ENCODE results near the gene TUBB4A.

TUBB4A gene

DNA sequence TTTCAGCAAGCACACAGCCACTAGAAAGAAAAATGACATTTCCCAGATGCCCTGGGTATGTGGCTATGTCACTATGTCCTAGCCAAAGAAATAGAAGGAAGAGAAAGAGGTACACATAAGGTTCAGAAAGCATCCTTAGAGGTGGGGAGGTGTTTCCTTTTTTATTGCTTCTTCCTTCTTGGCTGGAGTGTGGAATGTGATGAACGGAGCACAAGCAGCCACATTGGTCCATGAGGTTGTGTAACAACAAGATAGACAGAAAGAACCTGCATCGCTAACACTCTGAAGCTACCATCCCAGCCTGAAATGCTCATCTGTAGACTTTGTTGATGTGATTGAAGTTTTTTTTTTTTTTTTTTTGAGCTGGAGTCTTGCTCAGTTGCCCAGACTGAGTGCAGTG is 49.2 kb downstream of the TUBB4A start:
- peaks cover 7% of the 10 kb centered on the region for H3K79me2 ChIP-seq (ENCODE audit: low read length)
- TF ChIP-seq, protein P1, sequence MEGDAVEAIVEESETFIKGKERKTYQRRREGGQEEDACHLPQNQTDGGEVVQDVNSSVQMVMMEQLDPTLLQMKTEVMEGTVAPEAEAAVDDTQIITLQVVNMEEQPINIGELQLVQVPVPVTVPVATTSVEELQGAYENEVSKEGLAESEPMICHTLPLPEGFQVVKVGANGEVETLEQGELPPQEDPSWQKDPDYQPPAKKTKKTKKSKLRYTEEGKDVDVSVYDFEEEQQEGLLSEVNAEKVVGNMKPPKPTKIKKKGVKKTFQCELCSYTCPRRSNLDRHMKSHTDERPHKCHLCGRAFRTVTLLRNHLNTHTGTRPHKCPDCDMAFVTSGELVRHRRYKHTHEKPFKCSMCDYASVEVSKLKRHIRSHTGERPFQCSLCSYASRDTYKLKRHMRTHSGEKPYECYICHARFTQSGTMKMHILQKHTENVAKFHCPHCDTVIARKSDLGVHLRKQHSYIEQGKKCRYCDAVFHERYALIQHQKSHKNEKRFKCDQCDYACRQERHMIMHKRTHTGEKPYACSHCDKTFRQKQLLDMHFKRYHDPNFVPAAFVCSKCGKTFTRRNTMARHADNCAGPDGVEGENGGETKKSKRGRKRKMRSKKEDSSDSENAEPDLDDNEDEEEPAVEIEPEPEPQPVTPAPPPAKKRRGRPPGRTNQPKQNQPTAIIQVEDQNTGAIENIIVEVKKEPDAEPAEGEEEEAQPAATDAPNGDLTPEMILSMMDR (IDR thresholded peaks at IDR 0.05; ENCODE audit: low read depth, low read length), result no peak
- no peak for TF ChIP-seq EZH2phosphoT487 (IDR thresholded peaks at IDR 0.05; ENCODE audit: low read depth)
- H3K9me3 ChIP-seq (ENCODE audit: insufficient read depth, low read length), result peaks cover 18% of the 10 kb centered on the region; the same call in 1 of the 2 replicates
- no peak overlapping the region for H3K4me2 ChIP-seq (ENCODE audit: low read length)
- H3K4me3 ChIP-seq (ENCODE audit: low read length), result no peak overlapping the region
- H2AFZ ChIP-seq (ENCODE audit: low read depth, low read length), result no peak overlapping the region
- no peak overlapping the region for H3K9ac ChIP-seq (ENCODE audit: low read length)
- H3K4me1 ChIP-seq (ENCODE audit: low read length), result peaks cover 4% of the 10 kb centered on the region
- H3K27me3 ChIP-seq (ENCODE audit: low read depth, low read length), result no peaks in the 10 kb centered on the region
- H3K36me3 ChIP-seq (replicated peaks; ENCODE audit: low read depth, low read length), result peaks cover 75% of the 10 kb centered on the region
- no peak overlapping the region for H3K27ac ChIP-seq (ENCODE audit: low read length)
- no peaks in the 10 kb centered on the region for H4K20me1 ChIP-seq (ENCODE audit: insufficient read depth, low read length)

DNA sequence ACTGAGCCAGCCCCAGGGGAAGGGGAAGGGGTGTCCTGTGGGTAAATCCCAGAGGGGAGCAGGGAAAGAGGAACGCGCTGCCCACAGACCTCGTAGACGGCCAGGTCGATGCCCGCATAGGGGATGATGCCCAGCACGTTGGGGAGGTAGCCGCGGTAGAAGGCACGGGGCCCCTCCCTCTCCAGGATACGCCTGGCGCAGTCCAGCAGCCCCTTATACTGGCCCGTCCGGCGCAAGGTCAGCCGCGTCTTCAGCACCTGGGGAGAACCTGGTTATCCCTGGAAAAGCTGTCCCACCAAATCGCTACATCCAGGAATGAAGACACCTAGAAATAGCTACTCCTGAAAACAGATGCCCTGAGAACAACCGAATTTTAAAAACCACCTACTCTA is 49.9 kb downstream of the TUBB4A start:
- TF ChIP-seq, protein P1 (IDR thresholded peaks at IDR 0.05; ENCODE audit: low read depth, low read length), result no peak
- TF ChIP-seq EZH2phosphoT487 (IDR thresholded peaks at IDR 0.05; ENCODE audit: low read depth), result no peak
- H3K27me3 ChIP-seq (ENCODE audit: low read depth, low read length), result no peaks in the 10 kb centered on the region
- peaks cover 18% of the 10 kb centered on the region; the same call in 1 of the 2 replicates for H3K9me3 ChIP-seq (ENCODE audit: insufficient read depth, low read length)
- H4K20me1 ChIP-seq (ENCODE audit: insufficient read depth, low read length), result no peaks in the 10 kb centered on the region
- H3K4me1 ChIP-seq (ENCODE audit: low read length), result no peaks in the 10 kb centered on the region
- no peak overlapping the region for H3K4me3 ChIP-seq (ENCODE audit: low read length)
- no peak overlapping the region for H3K27ac ChIP-seq (ENCODE audit: low read length)
- H3K36me3 ChIP-seq (replicated peaks; ENCODE audit: low read depth, low read length), result peaks cover 69% of the 10 kb centered on the region
- peaks cover under 1% of the 10 kb centered on the region; the same call in 1 of the 2 replicates for H3K79me2 ChIP-seq (ENCODE audit: low read length)
- no peak overlapping the region for H2AFZ ChIP-seq (ENCODE audit: low read depth, low read length)
- H3K9ac ChIP-seq (ENCODE audit: low read length), result no peak overlapping the region
- no peak overlapping the region for H3K4me2 ChIP-seq (ENCODE audit: low read length)

DNA sequence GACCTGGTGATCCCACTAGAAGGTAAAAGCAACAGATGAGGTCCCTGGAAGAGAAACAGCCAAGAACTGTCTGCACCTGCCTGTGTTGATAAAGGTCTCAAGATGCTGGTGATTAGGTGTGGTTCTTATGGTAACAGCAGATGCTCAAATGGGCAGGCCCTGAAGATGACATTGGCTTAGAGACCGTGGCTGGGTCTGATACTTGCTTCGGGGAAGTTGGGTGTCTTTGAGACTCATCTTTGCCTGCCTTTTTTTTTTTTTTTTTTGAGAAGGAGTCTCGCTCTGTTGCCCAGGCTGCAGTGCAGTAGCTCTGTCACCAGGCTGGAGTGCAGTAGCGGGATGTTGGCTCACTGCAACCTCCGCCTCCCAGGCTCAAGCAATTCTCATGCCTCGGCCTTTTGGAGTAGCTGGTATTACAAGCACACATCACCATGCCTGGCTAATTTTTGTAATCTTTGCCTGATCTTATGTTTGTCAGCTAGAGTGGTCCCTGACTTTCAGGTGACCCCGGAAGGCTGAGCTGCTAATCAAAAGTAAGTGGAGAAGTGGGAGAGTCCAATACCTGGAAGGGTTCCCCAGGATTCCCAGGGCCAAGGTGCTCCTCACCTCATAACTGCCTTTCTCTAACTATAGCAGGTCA is 50.4 kb downstream of the TUBB4A start:
- Histone ChIP-seq H3K4me1 (ENCODE audit: low read length) (no peaks in the 10 kb centered on the region), H3K4me2 (ENCODE audit: low read length) (no peak overlapping the region), H2AFZ (ENCODE audit: low read depth, low read length) (no peak overlapping the region), H4K20me1 (ENCODE audit: insufficient read depth, low read length) (no peaks in the 10 kb centered on the region), H3K36me3 (replicated peaks; ENCODE audit: low read depth, low read length) (peaks cover 67% of the 10 kb centered on the region), H3K27me3 (ENCODE audit: low read depth, low read length) (no peaks in the 10 kb centered on the region), H3K9ac (ENCODE audit: low read length) (no peak overlapping the region), H3K27ac (ENCODE audit: low read length) (no peak overlapping the region), H3K4me3 (ENCODE audit: low read length) (no peak overlapping the region), H3K79me2 (ENCODE audit: low read length) (no peaks in the 10 kb centered on the region), H3K9me3 (ENCODE audit: insufficient read depth, low read length) (peaks cover 18% of the 10 kb centered on the region; the same call in 1 of the 2 replicates)
- TF ChIP-seq, protein P1 (IDR thresholded peaks at IDR 0.05; ENCODE audit: low read depth, low read length), result no peak
- TF ChIP-seq EZH2phosphoT487 (IDR thresholded peaks at IDR 0.05; ENCODE audit: low read depth), result no peak

DNA sequence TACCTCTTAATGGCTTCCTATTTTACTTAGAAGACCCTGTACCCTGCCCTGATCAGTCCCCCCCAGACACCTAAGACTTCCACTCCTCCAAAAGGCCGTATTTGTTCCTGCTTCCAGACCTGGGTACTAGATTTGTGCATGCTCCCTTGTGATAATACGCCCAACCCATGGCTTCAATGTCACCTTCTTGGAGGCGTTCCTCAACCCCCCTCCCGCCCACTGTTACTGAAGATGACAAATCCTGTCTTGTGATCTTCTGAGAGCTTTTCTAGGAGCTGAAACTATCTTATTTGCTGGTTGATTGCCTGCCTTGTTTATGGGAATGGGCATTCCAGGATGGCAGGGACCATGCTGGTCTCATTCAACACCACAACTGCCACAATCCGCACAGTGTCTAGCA is 51.9 kb downstream of the TUBB4A start:
- Histone ChIP-seq H2AFZ (ENCODE audit: low read depth, low read length) (no peak overlapping the region), H3K4me1 (ENCODE audit: low read length) (no peaks in the 10 kb centered on the region), H3K4me2 (ENCODE audit: low read length) (no peak overlapping the region), H3K36me3 (replicated peaks; ENCODE audit: low read depth, low read length) (peaks cover 69% of the 10 kb centered on the region), H3K9me3 (ENCODE audit: insufficient read depth, low read length) (peaks cover 16% of the 10 kb centered on the region; the same call in 1 of the 2 replicates), H3K4me3 (ENCODE audit: low read length) (no peak overlapping the region), H3K9ac (ENCODE audit: low read length) (no peak overlapping the region), H4K20me1 (ENCODE audit: insufficient read depth, low read length) (no peaks in the 10 kb centered on the region), H3K27me3 (ENCODE audit: low read depth, low read length) (no peaks in the 10 kb centered on the region), H3K27ac (ENCODE audit: low read length) (no peak overlapping the region), H3K79me2 (ENCODE audit: low read length) (no peaks in the 10 kb centered on the region)
- TF ChIP-seq, protein P1 (IDR thresholded peaks at IDR 0.05; ENCODE audit: low read depth, low read length), result no peak
- TF ChIP-seq EZH2phosphoT487 (IDR thresholded peaks at IDR 0.05; ENCODE audit: low read depth), result no peak
